GM12892 (cell line): ENCODE data around the gene ENOX1.

ENCODE experiments used
- POLR2A ChIP-seq: IDR thresholded peaks from 2 replicates; pipeline ENCODE4 v1.6.1; 2011; ENCODE audit warnings: low read depth, low read length, control low read depth
- POLR2AphosphoS5 ChIP-seq: IDR thresholded peaks from 2 replicates; pipeline ENCODE4 v1.6.1; 2011; ENCODE audit warnings: low read depth, low read length, control low read depth
- TAF1 ChIP-seq: IDR thresholded peaks from 2 replicates; pipeline ENCODE4 v1.6.1; 2011; ENCODE audit warnings: low read depth, mild to moderate bottlenecking, control low read depth, low read length, borderline replicate concordance

GRCh38 chr13:43441899-43442499, 344.8 kb downstream of the ENOX1 start:
- TF ChIP-seq POLR2A (no peak), TAF1 (no peak), POLR2AphosphoS5 (no peak)
